HFFc6 (cell line): Measurements from ENCODE around the gene ENPP1. TPM values are rescaled to one million over a fixed set of nuclear protein-coding genes. Genes with fewer than 3 reads are reported as not detected.
A peak's percentile ranks its signal among the peaks of the same experiment; 100 is the strongest.

Experiments used
- DNase-seq: peaks from one replicate; pipeline ENCODE4 v3.0.0-alpha.2; 2018
- H3K27ac Mint-ChIP-seq: 2 replicates; pipeline ENCODE4 v1.8.0; 2020; ENCODE audit warnings: mild to moderate bottlenecking, mixed read lengths
- H3K27me3 Mint-ChIP-seq: 2 replicates; pipeline ENCODE4 v1.8.0; 2021; ENCODE audit warnings: mild to moderate bottlenecking, moderate library complexity, mixed read lengths; ENCODE audit not compliant: insufficient read depth
- H3K36me3 Mint-ChIP-seq: 2 replicates; pipeline ENCODE4 v1.8.0; 2021; ENCODE audit warnings: low read depth, mixed read lengths
- H3K4me1 Mint-ChIP-seq: 2 replicates; pipeline ENCODE4 v1.8.0; 2020; ENCODE audit warnings: low read depth, mixed read lengths
- H3K4me3 Mint-ChIP-seq: 2 replicates; pipeline ENCODE4 v1.8.0; 2020; ENCODE audit warnings: mild to moderate bottlenecking, moderate library complexity, mixed read lengths
- H3K9me3 Mint-ChIP-seq: 2 replicates; pipeline ENCODE4 v1.8.0; 2020; ENCODE audit warnings: mild to moderate bottlenecking, mixed read lengths
- total RNA-seq, 6 experiments: library from RNA; stranded (reverse); fragmentation: NEBNext Ultra II Directional; extraction: Animal tissue kit (Norgen Biotek cat#: 25700); gene quantifications; 2 replicates in 1 of 6; 3 replicates in 5 of 6; pipeline ENCODE4 v1.2.3, GENCODE V29; 2021
- TF ChIP-seq, protein P1 (sequence below): fragments of 200-600 bp; sonication (generic); IDR thresholded peaks from 2 replicates; pipeline ENCODE4 v1.5.0; 2021; ENCODE audit warnings: antibody characterized with exemption, mild to moderate bottlenecking

ENPP1 gene
- total RNA-seq, 6 experiments from 2014 or later: 30.1 to 39.5 (median 36.3) TPM

GRCh38 chr6:131807321-131807643 lies 538 bp upstream of the ENPP1 start:
- H3K27ac Mint-ChIP-seq: peak overlapping the region; percentile 77
- peak overlapping the region; percentile 92 for H3K4me3 Mint-ChIP-seq
- DNase-seq: no peak
- peaks cover 51% of the 10 kb centered on the region for H3K4me1 Mint-ChIP-seq
- no peaks in the 10 kb centered on the region for H3K9me3 Mint-ChIP-seq
- peaks cover under 1% of the 10 kb centered on the region; the same call in 1 of the 2 replicates for H3K36me3 Mint-ChIP-seq
- no peaks in the 10 kb centered on the region; the same call in 1 of the 2 replicates for H3K27me3 Mint-ChIP-seq
- TF ChIP-seq, protein P1, sequence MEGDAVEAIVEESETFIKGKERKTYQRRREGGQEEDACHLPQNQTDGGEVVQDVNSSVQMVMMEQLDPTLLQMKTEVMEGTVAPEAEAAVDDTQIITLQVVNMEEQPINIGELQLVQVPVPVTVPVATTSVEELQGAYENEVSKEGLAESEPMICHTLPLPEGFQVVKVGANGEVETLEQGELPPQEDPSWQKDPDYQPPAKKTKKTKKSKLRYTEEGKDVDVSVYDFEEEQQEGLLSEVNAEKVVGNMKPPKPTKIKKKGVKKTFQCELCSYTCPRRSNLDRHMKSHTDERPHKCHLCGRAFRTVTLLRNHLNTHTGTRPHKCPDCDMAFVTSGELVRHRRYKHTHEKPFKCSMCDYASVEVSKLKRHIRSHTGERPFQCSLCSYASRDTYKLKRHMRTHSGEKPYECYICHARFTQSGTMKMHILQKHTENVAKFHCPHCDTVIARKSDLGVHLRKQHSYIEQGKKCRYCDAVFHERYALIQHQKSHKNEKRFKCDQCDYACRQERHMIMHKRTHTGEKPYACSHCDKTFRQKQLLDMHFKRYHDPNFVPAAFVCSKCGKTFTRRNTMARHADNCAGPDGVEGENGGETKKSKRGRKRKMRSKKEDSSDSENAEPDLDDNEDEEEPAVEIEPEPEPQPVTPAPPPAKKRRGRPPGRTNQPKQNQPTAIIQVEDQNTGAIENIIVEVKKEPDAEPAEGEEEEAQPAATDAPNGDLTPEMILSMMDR: no peak

DNA sequence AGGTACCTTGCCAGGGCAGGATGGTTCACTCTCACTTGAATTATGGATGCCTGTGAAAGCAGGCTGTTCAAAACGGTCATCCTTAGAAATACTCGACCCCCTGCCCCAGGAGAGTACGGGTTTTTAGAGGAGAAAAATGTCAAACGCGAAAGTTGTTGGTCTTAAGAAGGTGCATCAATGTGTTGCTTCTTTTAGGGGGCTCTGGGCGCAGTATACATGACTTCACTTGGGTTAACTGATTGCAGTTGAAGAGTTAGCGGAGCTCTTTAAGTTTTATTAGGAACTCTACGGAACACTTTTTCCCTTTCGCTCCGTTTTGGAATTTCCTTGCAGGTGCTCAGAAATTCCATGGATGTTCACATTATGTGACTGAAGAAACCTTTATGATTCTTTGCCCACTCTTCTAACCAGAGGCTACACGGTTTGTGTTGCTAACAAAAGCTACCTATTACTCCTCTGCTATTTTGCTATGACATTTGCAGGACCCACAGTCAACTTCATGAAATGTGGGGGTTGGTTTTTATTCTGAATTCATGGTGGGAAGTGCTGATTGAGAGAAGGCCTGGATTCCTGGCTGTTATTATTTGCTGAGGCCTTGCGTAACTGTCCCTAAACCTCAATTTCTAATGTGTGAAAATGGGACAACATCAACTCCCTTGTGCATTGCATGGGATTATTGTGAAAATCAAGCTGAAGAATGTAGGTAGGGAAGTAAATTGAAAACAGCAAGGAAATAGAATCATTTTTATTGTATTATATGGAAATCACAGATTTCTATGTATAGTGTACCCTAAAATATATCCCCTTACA lies 845 bp downstream of the ENPP1 start:
- TF ChIP-seq, protein P1: no peak
- no peak for DNase-seq
- Mint-ChIP-seq H3K36me3 (peaks cover 4% of the 10 kb centered on the region; the same call in 1 of the 2 replicates), H3K27ac (peak overlapping the region; percentile 69), H3K4me1 (peaks cover 51% of the 10 kb centered on the region), H3K27me3 (no peaks in the 10 kb centered on the region; the same call in 1 of the 2 replicates), H3K4me3 (peak overlapping the region; percentile 92), H3K9me3 (no peaks in the 10 kb centered on the region)

DNA sequence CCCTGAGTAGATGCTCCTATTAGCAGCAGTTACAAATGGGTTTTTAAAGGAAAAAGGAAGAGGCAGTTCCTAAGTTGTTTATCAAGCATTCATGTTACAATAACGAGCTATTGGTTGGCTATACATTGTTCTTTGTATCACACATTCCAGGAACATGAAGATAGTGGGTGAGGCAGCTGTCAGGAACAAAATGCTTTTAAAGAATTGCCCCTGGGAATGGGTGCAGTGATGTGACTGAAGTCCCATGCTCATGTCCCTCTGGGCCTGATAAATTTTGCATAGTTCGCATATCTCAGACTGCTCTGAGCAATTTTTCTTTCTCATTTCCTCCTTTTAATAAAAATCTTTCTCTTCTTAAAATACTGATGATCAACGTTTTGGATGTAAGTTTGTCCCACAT lies 3.7 kb downstream of the ENPP1 start:
- peaks cover 64% of the 10 kb centered on the region for H3K4me1 Mint-ChIP-seq
- H3K27me3 Mint-ChIP-seq: no peaks in the 10 kb centered on the region; the same call in 1 of the 2 replicates
- H3K27ac Mint-ChIP-seq: no peak overlapping the region
- peaks cover 4% of the 10 kb centered on the region; the same call in 1 of the 2 replicates for H3K36me3 Mint-ChIP-seq
- H3K4me3 Mint-ChIP-seq: no peak overlapping the region
- H3K9me3 Mint-ChIP-seq: no peaks in the 10 kb centered on the region
- TF ChIP-seq, protein P1: no peak
- DNase-seq: no peak

DNA sequence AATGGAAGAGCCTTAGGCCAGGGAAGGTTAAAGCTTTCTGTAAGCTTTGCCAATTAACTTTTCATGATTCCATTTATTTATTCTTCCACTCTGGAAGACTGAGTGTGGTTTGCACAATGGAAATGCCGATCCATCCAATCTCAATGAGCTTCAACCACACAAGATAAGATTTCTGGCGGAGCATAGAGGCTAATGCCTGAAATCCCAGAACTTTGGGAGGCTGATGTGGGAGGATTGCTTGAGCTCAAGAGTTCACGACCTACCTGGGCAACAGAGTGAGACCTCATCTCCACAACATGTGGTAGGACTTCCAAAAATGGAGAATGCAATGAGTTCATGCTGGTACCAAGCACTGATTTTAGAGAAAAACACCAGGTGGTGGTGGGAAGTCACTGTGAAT lies 6.2 kb downstream of the ENPP1 start:
- TF ChIP-seq, protein P1: no peak
- DNase-seq: no peak
- Mint-ChIP-seq H3K27ac (no peak overlapping the region), H3K4me1 (peaks cover 47% of the 10 kb centered on the region), H3K27me3 (no peaks in the 10 kb centered on the region; the same call in 1 of the 2 replicates), H3K4me3 (no peak overlapping the region), H3K9me3 (no peaks in the 10 kb centered on the region), H3K36me3 (peaks cover 4% of the 10 kb centered on the region; the same call in 1 of the 2 replicates)

GRCh38 chr6:131816869-131817268 lies 9.0 kb downstream of the ENPP1 start:
- H3K27me3 Mint-ChIP-seq: no peaks in the 10 kb centered on the region
- peaks cover 43% of the 10 kb centered on the region for H3K4me1 Mint-ChIP-seq
- no peaks in the 10 kb centered on the region for H3K9me3 Mint-ChIP-seq
- no peak overlapping the region for H3K27ac Mint-ChIP-seq
- no peak for DNase-seq
- H3K36me3 Mint-ChIP-seq: peaks cover 9% of the 10 kb centered on the region
- no peak overlapping the region for H3K4me3 Mint-ChIP-seq
- TF ChIP-seq, protein P1: no peak
